DOHH2 (cell line): ENCODE measurements around the gene RIC1.
A peak's percentile ranks its signal among the peaks of the same experiment; 100 is the strongest.

Source experiments
- H3F3A ChIP-seq: fragments of 200-600 bp; sonication (generic), shearing (Covaris generic); 2 replicates; pipeline ENCODE4 v1.6.0; 2016; ENCODE audit warnings: antibody characterized with exemption, mild to moderate bottlenecking; ENCODE audit not compliant: control insufficient read depth, insufficient read depth
- H3K27ac ChIP-seq: fragments of 200-600 bp; sonication (generic); 2 replicates; pipeline ENCODE4 v1.5.1; 2014; ENCODE audit warnings: low read depth, mild to moderate bottlenecking, low read length, moderate library complexity
- H3K27me3 ChIP-seq: fragments of 200-600 bp; sonication (generic); 2 replicates; pipeline ENCODE4 v1.6.1; 2014; ENCODE audit warnings: mild to moderate bottlenecking, low read length, mixed read lengths; ENCODE audit not compliant: control insufficient read depth
- H3K36me3 ChIP-seq: fragments of 200-600 bp; sonication (generic); 2 replicates; pipeline ENCODE4 v1.6.1; 2014; ENCODE audit warnings: mild to moderate bottlenecking, low read length, moderate library complexity, mixed read lengths; ENCODE audit not compliant: control insufficient read depth
- H3K4me1 ChIP-seq: fragments of 200-600 bp; sonication (generic); 2 replicates; pipeline ENCODE4 v1.6.1; 2014; ENCODE audit warnings: mild to moderate bottlenecking, low read length, mixed read lengths; ENCODE audit not compliant: control insufficient read depth
- H3K4me2 ChIP-seq: fragments of 200-600 bp; sonication (generic); 2 replicates; pipeline ENCODE4 v1.6.0; 2014; ENCODE audit warnings: mild to moderate bottlenecking, low read length, moderate library complexity
- H3K4me3 ChIP-seq: fragments of 200-600 bp; sonication (generic); 2 replicates; pipeline ENCODE4 v1.5.1; 2014; ENCODE audit warnings: mild to moderate bottlenecking, low read length, mixed read lengths
- H3K79me2 ChIP-seq: fragments of 200-600 bp; sonication (generic); 2 replicates; pipeline ENCODE4 v1.6.1; 2014; ENCODE audit warnings: mild to moderate bottlenecking, low read length, mixed read lengths; ENCODE audit not compliant: control insufficient read depth
- H3K9me2 ChIP-seq: fragments of 200-600 bp; sonication (generic); replicated peaks from 2 replicates; pipeline ENCODE4 v1.6.1; 2014; ENCODE audit warnings: mild to moderate bottlenecking, low read length, mixed read lengths; ENCODE audit not compliant: control insufficient read depth
- H3K9me3 ChIP-seq: fragments of 200-600 bp; sonication (generic); 2 replicates; pipeline ENCODE4 v1.6.1; 2014; ENCODE audit warnings: antibody characterized with exemption, low read length, mixed read lengths; ENCODE audit not compliant: control insufficient read depth, insufficient read depth
- H4K20me1 ChIP-seq: fragments of 200-600 bp; sonication (generic); 2 replicates; pipeline ENCODE4 v1.6.0; 2014; ENCODE audit warnings: low read depth, mild to moderate bottlenecking, antibody characterized with exemption, low read length, moderate library complexity; ENCODE audit not compliant: control insufficient read depth, insufficient read depth
- CTCF ChIP-seq: fragments of 200-600 bp; sonication (generic); IDR thresholded peaks from one replicate; pipeline ENCODE4 v1.5.1; 2014; ENCODE audit warnings: antibody characterized with exemption, mild to moderate bottlenecking, low read depth, low read length; ENCODE audit not compliant: poor library complexity, severe bottlenecking
- EZH2phosphoT487 ChIP-seq: fragments of 200-600 bp; sonication (generic); IDR thresholded peaks from 2 replicates; pipeline ENCODE4 v1.6.1; 2017; ENCODE audit warnings: borderline replicate concordance, mild to moderate bottlenecking, antibody characterized with exemption, low read length, moderate library complexity, mixed read lengths

The RIC1 gene

GRCh38 chr9:5582835-5583195 is 46.1 kb upstream of the RIC1 start:
- Histone ChIP-seq H3K9me3 (no peaks in the 10 kb centered on the region), H3K4me3 (no peak overlapping the region), H3F3A (no peaks in the 10 kb centered on the region), H3K4me2 (no peak overlapping the region), H3K27ac (no peak overlapping the region), H3K79me2 (no peaks in the 10 kb centered on the region), H3K9me2 (no peaks in the 10 kb centered on the region), H3K27me3 (no peaks in the 10 kb centered on the region), H3K4me1 (peaks cover 26% of the 10 kb centered on the region), H3K36me3 (no peaks in the 10 kb centered on the region), H4K20me1 (no peaks in the 10 kb centered on the region)
- TF ChIP-seq CTCF: no peak
- no peak for TF ChIP-seq EZH2phosphoT487

- H3K79me2 ChIP-seq: no peaks in the 10 kb centered on the region
- H3K4me1 ChIP-seq: peaks cover 43% of the 10 kb centered on the region
- no peak overlapping the region for H3K4me3 ChIP-seq
- no peaks in the 10 kb centered on the region for H3K36me3 ChIP-seq
- no peaks in the 10 kb centered on the region; the same call in 1 of the 2 replicates for H4K20me1 ChIP-seq
- no peak for TF ChIP-seq EZH2phosphoT487
- no peak for TF ChIP-seq CTCF
- no peaks in the 10 kb centered on the region for H3K9me2 ChIP-seq
- H3K27ac ChIP-seq: no peak overlapping the region
- peak overlapping the region; percentile 35 for H3K4me2 ChIP-seq
- no peaks in the 10 kb centered on the region for H3K9me3 ChIP-seq
- H3K27me3 ChIP-seq: no peaks in the 10 kb centered on the region
- no peaks in the 10 kb centered on the region for H3F3A ChIP-seq
Observed at GRCh38 chr9:5586391-5586802, 42.5 kb upstream of the RIC1 start.

- Histone ChIP-seq H3K4me3 (no peak overlapping the region), H3K79me2 (no peaks in the 10 kb centered on the region), H3K36me3 (no peaks in the 10 kb centered on the region), H3K9me3 (no peaks in the 10 kb centered on the region), H3K9me2 (no peaks in the 10 kb centered on the region), H3K27ac (no peak overlapping the region), H4K20me1 (no peaks in the 10 kb centered on the region; the same call in 1 of the 2 replicates), H3F3A (no peaks in the 10 kb centered on the region), H3K4me1 (peaks cover 49% of the 10 kb centered on the region), H3K27me3 (no peaks in the 10 kb centered on the region), H3K4me2 (peak overlapping the region; percentile 35)
- TF ChIP-seq EZH2phosphoT487 (no peak), CTCF (no peak)
Observed at GRCh38 chr9:5587024-5587423, 41.9 kb upstream of the RIC1 start.
